H9 (cell line): Measurements from ENCODE around the gene AGL. TPM values are rescaled to one million over a fixed set of nuclear protein-coding genes. Genes with fewer than 3 reads are reported as not detected.

Source experiments
- DNase-seq: peaks from one replicate; pipeline ENCODE4 v3.0.0-alpha.2; 2017
- H2AFZ ChIP-seq: one replicate; pipeline ENCODE4 v1.6.1; 2013; ENCODE audit warnings: mild to moderate bottlenecking, low read length, control low read depth, moderate library complexity
- H2AK5ac ChIP-seq: 2 replicates; pipeline ENCODE4 v1.6.1; 2013; ENCODE audit warnings: low read length, control low read depth, mixed read lengths; ENCODE audit not compliant: insufficient read length
- H2BK120ac ChIP-seq: one replicate; pipeline ENCODE4 v1.6.1; 2013; ENCODE audit warnings: low read depth, mild to moderate bottlenecking, low read length, control low read depth, inconsistent platforms; ENCODE audit not compliant: poor library complexity, severe bottlenecking
- H2BK12ac ChIP-seq: 2 replicates; pipeline ENCODE4 v1.6.1; 2013; ENCODE audit warnings: low read length, control low read depth, mixed read lengths, low read depth; ENCODE audit not compliant: insufficient read length
- H2BK15ac ChIP-seq: 2 replicates; pipeline ENCODE4 v1.6.1; 2013; ENCODE audit warnings: low read depth, low read length, control low read depth
- H2BK20ac ChIP-seq: one replicate; pipeline ENCODE4 v1.6.1; 2013; ENCODE audit warnings: low read depth, mild to moderate bottlenecking, low read length, control low read depth, inconsistent platforms; ENCODE audit not compliant: poor library complexity, severe bottlenecking
- H2BK5ac ChIP-seq: 2 replicates; pipeline ENCODE4 v1.6.1; 2013; ENCODE audit warnings: low read length, control low read depth, mixed read lengths; ENCODE audit not compliant: insufficient read length
- H3K14ac ChIP-seq: 2 replicates; pipeline ENCODE4 v1.6.1; 2013; ENCODE audit warnings: low read length, control low read depth; ENCODE audit not compliant: insufficient read depth
- H3K18ac ChIP-seq: 2 replicates; pipeline ENCODE4 v1.6.1; 2013; ENCODE audit warnings: low read depth, mild to moderate bottlenecking, mixed read lengths, low read length, control low read depth; ENCODE audit not compliant: insufficient read length
- H3K23ac ChIP-seq: 2 replicates; pipeline ENCODE4 v1.6.1; 2013; ENCODE audit warnings: low read length, control low read depth, mixed read lengths, low read depth; ENCODE audit not compliant: insufficient read length
- H3K23me2 ChIP-seq: 2 replicates; pipeline ENCODE4 v1.6.1; 2013; ENCODE audit warnings: low read depth, mild to moderate bottlenecking, mixed read lengths, low read length, control low read depth; ENCODE audit not compliant: insufficient read length, poor library complexity, severe bottlenecking
- H3K27ac ChIP-seq: 2 replicates; pipeline ENCODE4 v1.5.1; 2013; ENCODE audit warnings: low read length, control low read depth, mixed read lengths, low read depth; ENCODE audit not compliant: insufficient read length
- H3K27me3 ChIP-seq: 2 replicates; pipeline ENCODE4 v1.6.1; 2013; ENCODE audit warnings: low read length, control low read depth, inconsistent platforms; ENCODE audit not compliant: insufficient read depth
- H3K4ac ChIP-seq: 2 replicates; pipeline ENCODE4 v1.6.1; 2013; ENCODE audit warnings: low read depth, mild to moderate bottlenecking, control low read depth, inconsistent platforms, low read length, moderate library complexity
- H3K4me1 ChIP-seq: 2 replicates; pipeline ENCODE4 v1.6.1; 2013; ENCODE audit warnings: low read length, control low read depth, inconsistent platforms; ENCODE audit not compliant: insufficient read depth
- H3K4me2 ChIP-seq: 2 replicates; pipeline ENCODE4 v1.6.1; 2013; ENCODE audit warnings: low read length, control low read depth, mixed read lengths; ENCODE audit not compliant: insufficient read length, insufficient read depth
- H3K56ac ChIP-seq: 2 replicates; pipeline ENCODE4 v1.6.1; 2013; ENCODE audit warnings: low read depth, mild to moderate bottlenecking, mixed read lengths, low read length, control low read depth; ENCODE audit not compliant: insufficient read length
- H3K79me1 ChIP-seq: 2 replicates; pipeline ENCODE4 v1.6.1; 2013; ENCODE audit warnings: low read depth, mild to moderate bottlenecking, moderate library complexity, low read length, control low read depth, inconsistent platforms; ENCODE audit not compliant: insufficient read depth, poor library complexity, severe bottlenecking
- H3K79me2 ChIP-seq: 2 replicates; pipeline ENCODE4 v1.6.1; 2013; ENCODE audit warnings: low read length, control low read depth, inconsistent platforms; ENCODE audit not compliant: insufficient read depth
- H3K9ac ChIP-seq: 2 replicates; pipeline ENCODE4 v1.6.1; 2013; ENCODE audit warnings: low read length, control low read depth, mixed read lengths; ENCODE audit not compliant: insufficient read length; ENCODE audit errors: extremely low read depth
- H3K9me3 ChIP-seq: one replicate; pipeline ENCODE4 v1.6.1; 2013; ENCODE audit warnings: low read depth, low read length, inconsistent platforms; ENCODE audit not compliant: control insufficient read depth
- H3T11ph ChIP-seq: one replicate; pipeline ENCODE4 v1.6.1; 2013; ENCODE audit warnings: mild to moderate bottlenecking, low read length, control low read depth, inconsistent platforms
- H4K20me1 ChIP-seq: one replicate; pipeline ENCODE4 v1.6.1; 2013; ENCODE audit not compliant: control insufficient read depth, insufficient read length, insufficient read depth
- H4K5ac ChIP-seq: 2 replicates; pipeline ENCODE4 v1.6.1; 2013; ENCODE audit warnings: low read depth, mild to moderate bottlenecking, mixed read lengths, low read length, control low read depth; ENCODE audit not compliant: insufficient read length
- H4K8ac ChIP-seq: replicated peaks from 2 replicates; pipeline ENCODE4 v1.6.1; 2013; ENCODE audit warnings: low read length, control low read depth, mixed read lengths, low read depth; ENCODE audit not compliant: insufficient read length
- H4K91ac ChIP-seq: 2 replicates; pipeline ENCODE4 v1.6.1; 2013; ENCODE audit warnings: low read depth, mild to moderate bottlenecking, moderate library complexity, mixed read lengths, low read length, control low read depth; ENCODE audit not compliant: insufficient read length
- H3K27ac Mint-ChIP-seq, 3 experiments: 2 replicates in 2 of 3; 3 replicates in 1 of 3; pipeline ENCODE4 v1.8.0; 2020 to 2021; ENCODE audit warnings: mixed read lengths in 3 of 3, mild to moderate bottlenecking in 1 of 3, moderate library complexity in 1 of 3
- H3K27me3 Mint-ChIP-seq: 2 replicates; pipeline ENCODE4 v1.8.0; 2021; ENCODE audit warnings: low read depth, mild to moderate bottlenecking, moderate library complexity, mixed read lengths
- H3K36me3 Mint-ChIP-seq, 3 experiments: 2 replicates in 2 of 3; 3 replicates in 1 of 3; pipeline ENCODE4 v1.8.0; 2020 to 2021; ENCODE audit warnings: low read depth in 3 of 3, mixed read lengths in 3 of 3; ENCODE audit not compliant: insufficient read depth in 1 of 3
- H3K4me1 Mint-ChIP-seq, 2 experiments: 2 replicates each; pipeline ENCODE4 v1.8.0; 2020; ENCODE audit warnings: mixed read lengths in 2 of 2
- H3K4me3 Mint-ChIP-seq, 2 experiments: 2 replicates in 1 of 2; 3 replicates in 1 of 2; pipeline ENCODE4 v1.8.0; 2020 to 2021; ENCODE audit warnings: mild to moderate bottlenecking in 2 of 2, mixed read lengths in 2 of 2, moderate library complexity in 1 of 2
- H3K9me3 Mint-ChIP-seq, 2 experiments: 2 replicates in 1 of 2; 3 replicates in 1 of 2; pipeline ENCODE4 v1.8.0; 2020; ENCODE audit warnings: mild to moderate bottlenecking in 2 of 2, mixed read lengths in 2 of 2, moderate library complexity in 1 of 2
- CTCF ChIP-seq: fragments of 200-600 bp; sonication (generic); conservative IDR thresholded peaks from 3 replicates; pipeline ENCODE4 v1.8.0; 2021; ENCODE audit warnings: antibody characterized with exemption, mild to moderate bottlenecking
- WGBS: extraction: QIAGEN DNeasy Blood & Tissue Kit; methylation state at CpG from one replicate; pipeline ENCODE4 v1.1.7; 2013; ENCODE audit warnings: missing lambda C conversion rate, low lambda C conversion rate, mixed read lengths; ENCODE audit not compliant: insufficient read length; ENCODE audit errors: extremely low coverage; 5-methylcytosine and 5-hydroxymethylcytosine counted together
- total RNA-seq: library from RNA; stranded (reverse); gene quantifications from 2 replicates; pipeline ENCODE4 v1.2.1, GENCODE V29; 2021

The AGL gene
- total RNA-seq, 1 experiment from 2014 or later, result 24.0 TPM

GRCh38 chr1:99811747-99812146 lies 38.4 kb upstream of the AGL start:
- no peak overlapping the region for H3K9ac ChIP-seq
- Mint-ChIP-seq H3K9me3 (no peaks in the 10 kb centered on the region), H3K27ac (no peak overlapping the region), H3K27me3 (0 out of 2 replicates have a peak, but pooled peaks cover 4% of the 10 kb centered on the region), H3K4me1 (peaks cover 9 to 15% of the 10 kb centered on the region in 2 experiments), H3K36me3 (no peaks in the 10 kb centered on the region), H3K4me3 (no peak overlapping the region)
- no peak overlapping the region for H2BK12ac ChIP-seq
- no peaks in the 10 kb centered on the region for H3K4me1 ChIP-seq
- WGBS, result no CpG with 5 or more reads among the region's 1 CpG
- no peaks in the 10 kb centered on the region for H4K20me1 ChIP-seq
- no peak overlapping the region for H3K18ac ChIP-seq
- no peak overlapping the region for H2BK120ac ChIP-seq
- H3K79me2 ChIP-seq, result no peaks in the 10 kb centered on the region
- no peaks in the 10 kb centered on the region for H3K27me3 ChIP-seq
- H3T11ph ChIP-seq, result no peak overlapping the region
- no peaks in the 10 kb centered on the region for H3K9me3 ChIP-seq
- no peak overlapping the region for H3K4me2 ChIP-seq
- H3K23ac ChIP-seq, result no peak overlapping the region
- H3K4ac ChIP-seq, result no peak overlapping the region
- H4K91ac ChIP-seq, result no peak overlapping the region
- DNase-seq, result no peak
- H3K56ac ChIP-seq, result no peak overlapping the region
- no peak overlapping the region for H2BK5ac ChIP-seq
- H3K14ac ChIP-seq, result no peak overlapping the region
- H3K79me1 ChIP-seq, result no peaks in the 10 kb centered on the region
- no peak overlapping the region for H4K5ac ChIP-seq
- no peak overlapping the region for H2AK5ac ChIP-seq
- no peak overlapping the region for H2BK15ac ChIP-seq
- no peak overlapping the region for H4K8ac ChIP-seq
- H2BK20ac ChIP-seq, result no peak overlapping the region
- TF ChIP-seq CTCF, result no peak
- no peak overlapping the region for H2AFZ ChIP-seq
- H3K23me2 ChIP-seq, result no peaks in the 10 kb centered on the region
- no peak overlapping the region for H3K27ac ChIP-seq
